HepG2 (cell line): Measurements from ENCODE around the gene TMEM121. TPM values are rescaled to one million over a fixed set of nuclear protein-coding genes. Genes with fewer than 3 reads are reported as not detected.

Experiments used
- ATAC-seq: fragments of 200-7000 bp; cut with Tn5 transposase; 3 replicates; pipeline ENCODE4 v1.9.1; 2020; ENCODE audit warnings: mild to moderate bottlenecking, moderate library complexity
- BruUV-seq: library from RNA; stranded (reverse); fragments of 400-500 nt; replicated peaks from 2 replicates; lab custom pipeline; 2021; lab: Mats Ljungman, UMichigan
- CTCF ChIA-PET: fragments of 300-600 bp; formaldehyde crosslinking; extraction: SDS; loops from one replicate; lab custom pipeline; 2021; ENCODE audit warnings: low total read pairs, inconsistent platforms, low intra/inter-chr PET ratio; lab: Yijun Ruan, JAX
- POLR2A ChIA-PET: fragments of 350-600 bp; sonication (Branson Sonifier 250); formaldehyde crosslinking; loops from one replicate; lab custom pipeline; 2020; ENCODE audit warnings: antibody characterized with exemption, inconsistent platforms; lab: Yijun Ruan, JAX
- DNase-seq: peaks from one replicate; pipeline ENCODE4 v3.0.0-alpha.2; 2015; ENCODE audit warnings: low spot score
- FAIRE-seq: peaks from 3 replicates; lab custom pipeline; 2011; peaks lifted over from hg19 to GRCh38; lab: Jason Lieb, UNC
- H2AFZ ChIP-seq: one replicate; pipeline ENCODE4 v1.6.1; 2011; ENCODE audit warnings: low read length, inconsistent platforms
- H3K27ac ChIP-seq: fragments of 300-600 bp; 3 replicates; pipeline ENCODE4 v1.8.0; 2011; ENCODE audit warnings: mixed run types, mild to moderate bottlenecking, mixed read lengths, low read length, inconsistent platforms; ENCODE audit not compliant: insufficient read depth; ENCODE audit errors: extremely low read length
- H3K27me3 ChIP-seq, 2 experiments: fragments of 200-600 bp in 1 of 2; 2 replicates in 1 of 2; 3 replicates in 1 of 2; pipeline versions ENCODE4 v1.6.0 to v1.8.0; 2011; ENCODE audit warnings: low read length in 2 of 2, mild to moderate bottlenecking in 2 of 2, moderate library complexity in 2 of 2, inconsistent platforms in 1 of 2; ENCODE audit not compliant: insufficient read depth in 2 of 2, control insufficient read depth in 1 of 2
- H3K36me3 ChIP-seq, 2 experiments: fragments of 200-600 bp in 1 of 2; replicated peaks in 1 of 2; 2 replicates in 1 of 2; 3 replicates in 1 of 2; pipeline versions ENCODE4 v1.5.1 to v1.8.0; 2011; ENCODE audit warnings: low read length in 2 of 2, inconsistent platforms in 1 of 2; ENCODE audit not compliant: insufficient read depth in 2 of 2, control insufficient read depth in 1 of 2
- H3K4me1 ChIP-seq: 2 replicates; pipeline ENCODE4 v1.5.1; 2012; ENCODE audit warnings: low read length, inconsistent platforms; ENCODE audit not compliant: insufficient read depth
- H3K4me2 ChIP-seq: 2 replicates; pipeline ENCODE4 v1.6.0; 2011; ENCODE audit warnings: low read depth, low read length, inconsistent platforms
- H3K4me3 ChIP-seq, 3 experiments: fragments of 200-600 bp in 1 of 3; sonication (generic), shearing (Covaris generic) in 1 of 3; replicated peaks in 1 of 3; 2 replicates each; pipeline ENCODE4 v1.5.1; 2011 to 2016; ENCODE audit warnings: low read length in 3 of 3, inconsistent platforms in 2 of 3, low read depth in 2 of 3, mild to moderate bottlenecking in 2 of 3, control low read depth in 1 of 3, mixed read lengths in 1 of 3; ENCODE audit not compliant: insufficient read depth in 1 of 3
- H3K79me2 ChIP-seq: one replicate; pipeline ENCODE4 v1.6.1; 2011; ENCODE audit warnings: low read length, inconsistent platforms; ENCODE audit not compliant: insufficient read depth
- H3K9ac ChIP-seq: 2 replicates; pipeline ENCODE4 v1.6.0; 2011; ENCODE audit warnings: mild to moderate bottlenecking, low read depth, low read length, inconsistent platforms; ENCODE audit not compliant: insufficient read depth
- H3K9me3 ChIP-seq: 2 replicates; pipeline ENCODE4 v1.5.1; 2012; ENCODE audit warnings: mild to moderate bottlenecking, low read length
- H4K20me1 ChIP-seq: 2 replicates; pipeline ENCODE4 v1.6.0; 2011; ENCODE audit warnings: inconsistent platforms, mild to moderate bottlenecking, low read length, moderate library complexity; ENCODE audit not compliant: insufficient read depth
- AGO1 ChIP-seq: fragments of 200-400 bp; formaldehyde crosslinking; IDR thresholded peaks from 2 replicates; pipeline ENCODE4 v1.6.1; 2017; ENCODE audit warnings: mild to moderate bottlenecking, low read depth, low read length, moderate library complexity; ENCODE audit not compliant: poor library complexity, severe bottlenecking
- GABPB1 ChIP-seq: IDR thresholded peaks from 2 replicates; pipeline ENCODE4 v1.6.1; 2016; ENCODE audit warnings: mild to moderate bottlenecking, missing genetic modification reagents, moderate library complexity, missing compliant biosample characterization
- HNRNPL ChIP-seq: fragments of 200-400 bp; formaldehyde crosslinking; IDR thresholded peaks from 2 replicates; pipeline ENCODE4 v1.6.1; 2017; ENCODE audit warnings: mild to moderate bottlenecking, low read depth, low read length
- JDP2 ChIP-seq: sonication (generic); formaldehyde crosslinking; IDR thresholded peaks from 2 replicates; pipeline ENCODE4 v1.8.1; 2022; ENCODE audit warnings: missing genetic modification reagents, borderline replicate concordance
- KLF16 ChIP-seq, 2 experiments: sonication (generic) in 1 of 2; formaldehyde crosslinking in 1 of 2; IDR thresholded peaks; 2 replicates each; pipeline versions ENCODE4 v1.6.1 to v1.8.0; 2016 to 2023; ENCODE audit warnings: missing genetic modification reagents in 2 of 2, missing compliant biosample characterization in 1 of 2
- NFYB ChIP-seq: sonication (generic); formaldehyde crosslinking; IDR thresholded peaks from 2 replicates; pipeline ENCODE4 v1.4.0; 2020; ENCODE audit warnings: missing genetic modification reagents
- PRMT3 ChIP-seq: sonication (generic); formaldehyde crosslinking; IDR thresholded peaks from 2 replicates; pipeline ENCODE4 v1.8.1; 2022; ENCODE audit warnings: low read depth, mild to moderate bottlenecking, moderate library complexity, missing genetic modification reagents, borderline replicate concordance
- SOX6 ChIP-seq, 2 experiments: fragments of 450-650 bp in 1 of 2; sonication (generic) in 1 of 2; formaldehyde crosslinking in 1 of 2; IDR thresholded peaks; 2 replicates each; pipeline versions ENCODE4 v1.4.0 to v1.6.1; 2017 to 2020; ENCODE audit warnings: antibody characterized with exemption in 1 of 2, mild to moderate bottlenecking in 1 of 2, missing genetic modification reagents in 1 of 2
- ZBTB7A ChIP-seq: sonication (generic); formaldehyde crosslinking; IDR thresholded peaks from 2 replicates; pipeline ENCODE4 v1.8.0; 2022; ENCODE audit warnings: mild to moderate bottlenecking, missing genetic modification reagents
- ZNF501 ChIP-seq: sonication (generic); formaldehyde crosslinking; IDR thresholded peaks from 2 replicates; pipeline ENCODE4 v1.5.1; 2020; ENCODE audit warnings: mild to moderate bottlenecking, moderate library complexity, missing genetic modification reagents
- ZNF572 ChIP-seq: sonication (generic); formaldehyde crosslinking; IDR thresholded peaks from 2 replicates; pipeline ENCODE4 v1.5.1; 2020; ENCODE audit warnings: mild to moderate bottlenecking, missing genetic modification reagents
- ZNF639 ChIP-seq: conservative IDR thresholded peaks from 2 replicates; pipeline ENCODE4 v1.6.1; 2018; ENCODE audit warnings: missing genetic modification reagents
- ZNF687 ChIP-seq: sonication (generic); formaldehyde crosslinking; IDR thresholded peaks from 2 replicates; pipeline ENCODE4 v1.5.1; 2020; ENCODE audit warnings: mild to moderate bottlenecking, missing genetic modification reagents, moderate library complexity
- WGBS: methylation state at CpG from one replicate; pipeline ENCODE4 v1.1.6; 2017; ENCODE audit warnings: low lambda C conversion rate; 5-methylcytosine and 5-hydroxymethylcytosine counted together
- in situ Hi-C: cut with HindIII; loops from 2 replicates; pipeline ENCODE4 v1.10.0; 2017; ENCODE audit warnings: low pct_unique_long_range_greater_than_20kb; ENCODE audit not compliant: extremely low pct_ligation_motif_present
- intact Hi-C: fragments of 100-400 bp; cut with micrococcal nuclease; formaldehyde crosslinking; loops from one replicate; pipeline ENCODE4 v1.10.0; 2022; ENCODE audit not compliant: unreplicated experiment
- polyA plus RNA-seq, 8 experiments: library from polyadenylated mRNA; depleted of rRNA in 3 of 8; stranded (reverse) in 7 of 8; unstranded in 1 of 8; fragments of >200 nt; fragmentation: Illumina TruSeq in 4 of 8; extraction: Trizol in 4 of 8; gene quantifications; 2 replicates each; pipeline versions ENCODE4 v1.2.1 to v1.2.3, GENCODE V29; 2011 to 2016; ENCODE audit warnings: low read depth in 4 of 8, missing spikeins in 1 of 8, mixed read lengths in 1 of 8; ENCODE audit not compliant: insufficient read depth in 1 of 8
- total RNA-seq, 5 experiments: library from RNA; depleted of rRNA; stranded (reverse); fragments of >200 nt; fragmentation: Illumina TruSeq; extraction: Trizol; gene quantifications; 2 replicates each; pipeline ENCODE4 v1.2.3, GENCODE V29; 2016; ENCODE audit warnings: low read depth in 1 of 5
- TF ChIP-seq, protein P1 (sequence below), 2 experiments: sonication (generic) in 1 of 2; formaldehyde crosslinking in 1 of 2; IDR thresholded peaks; 2 replicates each; pipeline versions ENCODE4 v1.4.0 to v1.6.1; 2018 to 2020; ENCODE audit warnings: missing genetic modification reagents in 2 of 2, borderline replicate concordance in 1 of 2, low read depth in 1 of 2, mild to moderate bottlenecking in 1 of 2, missing biosample characterization in 1 of 2

The TMEM121 gene
- total and polyA plus RNA-seq, 2 of the 13 experiments (the other 11 are each of a cell fraction or from before 2014, with no cell fraction given), result 6.6 to 19.0 TPM

GRCh38 chr14:105492031-105492970 lies 34.1 kb upstream of the TMEM121 start:
- H3K27ac ChIP-seq, result peak overlapping the region; percentile 93
- TF ChIP-seq NFYB, result no peak
- TF ChIP-seq AGO1, result peak; percentile 71
- no peak for TF ChIP-seq GABPB1 (CRISPR knock-in tag)
- TF ChIP-seq ZNF639 (CRISPR knock-in tag), result no peak
- peak; percentile 25; the same call in 1 of the 2 replicates for TF ChIP-seq ZNF687 (CRISPR knock-in tag)
- TF ChIP-seq SOX6 (IDR thresholded peaks at IDR 0.05), result no peak
- TF ChIP-seq SOX6 (CRISPR knock-in tag; IDR thresholded peaks at IDR 0.05), result no peak
- 0 out of 2 replicates have a peak, but pooled peaks have one; percentile 28 for TF ChIP-seq PRMT3
- TF ChIP-seq ZNF501 (CRISPR knock-in tag), result no peak
- TF ChIP-seq, protein P1, sequence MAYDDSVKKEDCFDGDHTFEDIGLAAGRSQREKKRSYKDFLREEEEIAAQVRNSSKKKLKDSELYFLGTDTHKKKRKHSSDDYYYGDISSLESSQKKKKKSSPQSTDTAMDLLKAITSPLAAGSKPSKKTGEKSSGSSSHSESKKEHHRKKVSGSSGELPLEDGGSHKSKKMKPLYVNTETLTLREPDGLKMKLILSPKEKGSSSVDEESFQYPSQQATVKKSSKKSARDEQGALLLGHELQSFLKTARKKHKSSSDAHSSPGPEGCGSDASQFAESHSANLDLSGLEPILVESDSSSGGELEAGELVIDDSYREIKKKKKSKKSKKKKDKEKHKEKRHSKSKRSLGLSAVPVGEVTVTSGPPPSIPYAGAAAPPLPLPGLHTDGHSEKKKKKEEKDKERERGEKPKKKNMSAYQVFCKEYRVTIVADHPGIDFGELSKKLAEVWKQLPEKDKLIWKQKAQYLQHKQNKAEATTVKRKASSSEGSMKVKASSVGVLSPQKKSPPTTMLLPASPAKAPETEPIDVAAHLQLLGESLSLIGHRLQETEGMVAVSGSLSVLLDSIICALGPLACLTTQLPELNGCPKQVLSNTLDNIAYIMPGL (CRISPR knock-in tag; IDR thresholded peaks at IDR 0.05; ENCODE audit: borderline replicate concordance in 1 of 2, low read depth in 1 of 2), result no peak
- no peak for TF ChIP-seq JDP2 (CRISPR knock-in tag)
- no peak for TF ChIP-seq ZBTB7A
- TF ChIP-seq KLF16 (CRISPR knock-in tag; IDR thresholded peaks at IDR 0.05), result no peak
- TF ChIP-seq ZNF572, result no peak
- TF ChIP-seq HNRNPL, result peak; percentile 46; the same call in 1 of the 2 replicates

More at GRCh38 chr14:105492031-105492970, 34.1 kb upstream of the TMEM121 start:
- 0 out of 2 replicates have a peak overlapping the region, but pooled peaks have one; percentile 10 for H3K9ac ChIP-seq
- H4K20me1 ChIP-seq, result no peaks in the 10 kb centered on the region
- no peak for ATAC-seq
- intact Hi-C loops, result loop anchor here (10.0 kb wide), 1 partner anchor 178 kb away; the partner anchor contains the start of gene PACS2
- POLR2A ChIA-PET, result interaction anchor here (0.6 to 1.2 kb wide), 4 partner anchors 8 to 826 kb away, joined by 3 to 5 read pairs (median 4); no protein-coding TSS in a partner anchor
- peak overlapping the region; percentile 63 for H3K4me2 ChIP-seq
- no peak for FAIRE-seq
- peaks cover 21% of the 10 kb centered on the region for H3K79me2 ChIP-seq
- no peaks in the 10 kb centered on the region for H3K9me3 ChIP-seq
- DNase-seq, result no peak
- CTCF ChIA-PET, result no interaction called here
- peaks cover 66% of the 10 kb centered on the region for H3K4me1 ChIP-seq
- in situ Hi-C loops, result no loop called here
- H3K27me3 ChIP-seq, result no peaks in the 10 kb centered on the region; a peak in 1 of 5 replicates
- peak overlapping the region in 1 of 3 experiments; percentile 80; a peak in 1 of 6 replicates for H3K4me3 ChIP-seq
- no TSS peak for BruUV-seq
- WGBS, result 98% methylated on average over 5 of the region's 24 CpGs
- H3K36me3 ChIP-seq, result peaks cover 0 to 3% of the 10 kb centered on the region in 2 experiments; a peak in 1 of 5 replicates
- H2AFZ ChIP-seq, result no peak overlapping the region
